AG10803 (cell line): ENCODE results near the gene ZDHHC7.

Experiments
- DNase-seq: peaks from one replicate; pipeline ENCODE4 v3.0.0; 2010; ENCODE audit warnings: low read depth
- H3K4me3 ChIP-seq: 2 replicates; pipeline ENCODE4 v1.5.1; 2011; ENCODE audit warnings: mild to moderate bottlenecking, low read length, control low read depth
- TF ChIP-seq, protein P1 (sequence below): conservative IDR thresholded peaks from 2 replicates; pipeline ENCODE4 v1.5.1; 2011; ENCODE audit warnings: mild to moderate bottlenecking, low read length, control low read depth, inconsistent platforms

The ZDHHC7 gene

DNA sequence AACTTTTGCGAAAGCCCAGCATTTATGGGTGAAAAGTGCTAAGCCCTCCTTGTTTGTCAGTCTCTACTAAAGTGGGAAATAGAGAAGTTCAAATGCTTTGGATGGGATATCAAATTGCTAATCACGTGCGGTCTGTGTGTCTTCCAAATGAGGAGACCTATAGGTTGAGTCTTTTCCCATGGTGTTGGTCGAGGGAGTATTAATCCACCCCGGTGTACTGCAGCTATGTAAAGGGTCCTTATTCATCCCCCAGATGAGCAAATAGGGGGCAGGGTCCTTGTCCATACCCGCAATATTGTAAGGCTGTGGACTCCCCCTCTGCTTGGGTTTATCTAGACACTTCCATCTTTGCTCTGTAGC, 30.8 kb upstream of the ZDHHC7 start:
- DNase-seq, result no peak

DNA sequence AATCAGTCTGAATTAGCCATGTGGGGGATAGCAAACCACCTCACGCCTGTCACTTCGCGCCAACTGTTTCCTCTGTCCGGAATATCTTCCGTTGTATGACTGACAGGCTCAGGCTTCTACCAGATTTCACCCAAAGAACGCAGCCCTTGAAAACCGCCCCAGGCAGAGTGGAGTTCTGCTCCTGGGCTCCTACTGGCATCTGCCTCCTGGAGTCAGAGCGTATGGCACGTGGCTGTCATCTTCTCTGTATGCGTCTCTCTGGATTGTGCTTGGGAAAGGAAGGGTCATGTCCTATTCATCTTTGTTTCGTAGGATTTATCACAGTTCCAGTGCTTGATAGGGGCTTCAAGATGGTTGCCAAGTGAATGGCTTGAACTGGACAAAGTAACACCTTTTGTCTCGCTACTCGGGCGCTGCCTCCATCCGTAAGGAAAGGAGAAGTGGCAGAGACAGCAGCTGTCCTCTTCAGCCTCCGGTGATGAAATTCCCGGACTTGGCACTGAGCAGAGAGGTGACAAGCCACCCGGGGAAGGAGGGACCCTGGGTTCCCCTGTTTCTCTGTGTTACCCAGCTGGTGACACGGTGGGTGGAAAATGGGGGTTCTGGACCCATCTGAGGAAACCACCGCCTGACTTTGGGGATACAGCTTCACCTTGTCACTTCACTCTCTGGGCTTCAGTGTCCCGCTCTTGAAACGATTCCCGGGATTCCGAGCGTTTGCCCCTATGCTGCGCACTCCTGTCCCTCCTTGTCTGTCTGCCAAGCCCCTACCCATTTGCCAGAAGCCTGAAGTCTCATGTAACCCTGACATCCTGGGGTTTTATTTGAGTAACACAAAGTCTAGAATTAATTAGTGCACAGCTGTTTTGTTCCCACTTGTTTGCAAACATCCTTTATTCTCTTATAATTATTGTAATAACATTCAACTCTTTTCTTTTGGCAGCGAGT, 30.2 kb upstream of the ZDHHC7 start:
- DNase-seq, result no peak
- no peak overlapping the region for H3K4me3 ChIP-seq
- TF ChIP-seq, protein P1, sequence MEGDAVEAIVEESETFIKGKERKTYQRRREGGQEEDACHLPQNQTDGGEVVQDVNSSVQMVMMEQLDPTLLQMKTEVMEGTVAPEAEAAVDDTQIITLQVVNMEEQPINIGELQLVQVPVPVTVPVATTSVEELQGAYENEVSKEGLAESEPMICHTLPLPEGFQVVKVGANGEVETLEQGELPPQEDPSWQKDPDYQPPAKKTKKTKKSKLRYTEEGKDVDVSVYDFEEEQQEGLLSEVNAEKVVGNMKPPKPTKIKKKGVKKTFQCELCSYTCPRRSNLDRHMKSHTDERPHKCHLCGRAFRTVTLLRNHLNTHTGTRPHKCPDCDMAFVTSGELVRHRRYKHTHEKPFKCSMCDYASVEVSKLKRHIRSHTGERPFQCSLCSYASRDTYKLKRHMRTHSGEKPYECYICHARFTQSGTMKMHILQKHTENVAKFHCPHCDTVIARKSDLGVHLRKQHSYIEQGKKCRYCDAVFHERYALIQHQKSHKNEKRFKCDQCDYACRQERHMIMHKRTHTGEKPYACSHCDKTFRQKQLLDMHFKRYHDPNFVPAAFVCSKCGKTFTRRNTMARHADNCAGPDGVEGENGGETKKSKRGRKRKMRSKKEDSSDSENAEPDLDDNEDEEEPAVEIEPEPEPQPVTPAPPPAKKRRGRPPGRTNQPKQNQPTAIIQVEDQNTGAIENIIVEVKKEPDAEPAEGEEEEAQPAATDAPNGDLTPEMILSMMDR, result no peak

More for the DNA sequence above, 30.8 kb upstream of the ZDHHC7 start:
- TF ChIP-seq, protein P1, result no peak
- no peak overlapping the region for H3K4me3 ChIP-seq

DNA sequence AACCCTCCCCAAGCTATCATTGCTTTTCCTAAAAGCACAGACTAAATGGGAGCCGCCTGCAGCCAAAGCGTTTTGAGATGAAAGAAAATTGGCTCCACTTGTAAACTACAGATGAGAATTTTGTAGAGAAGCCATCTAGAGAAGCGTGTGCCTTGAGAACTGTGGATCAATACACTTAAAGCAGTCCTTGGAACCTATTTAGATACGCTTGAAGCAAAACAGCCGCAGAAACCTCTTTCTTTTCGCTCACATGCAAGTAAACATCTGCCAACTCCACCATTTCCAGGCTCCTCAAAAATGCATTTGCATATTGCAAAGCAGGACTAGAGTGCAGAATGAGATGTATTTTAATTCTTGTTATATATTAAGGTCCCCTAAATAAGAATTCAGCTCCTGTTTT, 29.4 kb upstream of the ZDHHC7 start:
- TF ChIP-seq, protein P1, result no peak
- DNase-seq, result peak; percentile 22
- H3K4me3 ChIP-seq, result no peak overlapping the region

DNA sequence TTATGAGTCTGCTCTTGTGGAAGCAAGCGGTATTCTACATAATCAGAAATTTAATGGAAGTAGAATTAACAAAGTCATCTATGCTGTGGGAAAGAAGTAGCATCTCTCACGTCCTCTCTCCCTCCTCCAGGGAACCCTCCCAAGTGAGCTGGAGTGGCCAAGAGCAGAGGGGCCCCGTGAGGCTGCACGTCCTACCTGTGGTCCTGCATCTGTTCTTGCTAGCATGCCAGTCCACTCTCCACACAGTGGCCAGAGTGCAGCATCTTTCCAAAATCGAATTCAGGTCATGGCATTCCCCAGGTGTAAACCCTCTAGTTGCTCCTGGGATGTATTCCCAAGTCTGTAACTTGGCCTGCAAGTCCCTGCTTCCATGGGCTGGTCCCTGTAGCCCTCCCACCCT, 26.4 kb upstream of the ZDHHC7 start:
- DNase-seq, result no peak
- TF ChIP-seq, protein P1, result no peak
- no peak overlapping the region for H3K4me3 ChIP-seq

DNA sequence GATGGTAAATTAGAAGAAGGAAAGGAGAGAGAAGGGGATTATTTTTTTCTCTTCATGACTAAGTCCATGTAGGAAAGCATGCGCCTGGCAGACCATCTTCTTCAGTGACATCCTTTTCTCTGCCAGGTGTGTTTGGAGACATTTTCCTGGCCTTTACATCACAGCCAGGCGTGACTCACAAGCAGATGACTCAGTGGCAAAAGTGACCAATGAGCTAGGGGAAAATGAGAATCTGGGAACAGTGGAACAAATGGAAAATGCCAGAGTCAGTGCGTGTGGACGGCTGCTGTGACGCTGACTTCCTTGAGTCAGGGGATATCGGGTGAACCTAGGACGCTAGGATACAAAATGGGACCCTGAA, 25.7 kb upstream of the ZDHHC7 start:
- H3K4me3 ChIP-seq, result no peak overlapping the region
- TF ChIP-seq, protein P1, result no peak

DNA sequence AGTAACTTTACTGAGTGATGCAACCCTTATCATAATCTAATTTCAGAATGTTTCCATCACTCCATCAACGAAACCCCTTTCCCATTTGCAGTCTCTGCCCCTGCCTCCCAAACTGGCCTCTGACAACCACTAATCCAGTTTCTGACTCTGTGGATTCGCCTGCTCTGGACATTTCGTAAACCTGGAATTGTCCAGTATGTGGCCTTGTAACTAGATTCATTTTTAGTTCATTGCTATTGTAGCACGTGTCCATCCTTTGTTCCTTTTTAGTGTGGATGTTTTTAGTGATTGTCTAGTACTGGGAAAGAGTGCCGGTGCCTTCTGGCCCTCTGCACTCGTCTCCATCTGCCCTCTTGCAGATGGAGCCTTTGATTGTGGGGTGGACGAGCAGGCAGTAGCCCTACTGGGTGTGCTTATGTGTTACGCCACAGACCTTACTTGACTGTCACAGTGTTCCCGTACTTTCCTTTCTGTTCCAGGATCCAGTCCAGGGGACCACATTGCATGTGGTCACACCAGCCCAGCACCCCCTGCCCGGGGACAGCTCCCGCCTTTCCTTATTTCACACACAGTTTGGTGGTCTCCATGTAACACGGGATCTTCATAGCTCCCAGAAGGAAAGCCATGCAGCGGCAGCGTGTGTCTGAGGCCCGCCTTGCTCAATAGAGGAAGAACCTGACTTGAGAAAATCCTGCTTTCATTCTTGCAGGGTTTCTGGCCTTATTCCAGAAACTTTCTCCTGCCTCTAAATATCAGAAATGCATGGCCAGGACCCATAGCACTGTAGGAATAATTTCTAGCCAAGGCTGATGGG, 25.1 kb upstream of the ZDHHC7 start:
- H3K4me3 ChIP-seq, result no peak overlapping the region
- DNase-seq, result no peak
- TF ChIP-seq, protein P1, result no peak

More for the DNA sequence above, 25.7 kb upstream of the ZDHHC7 start:
- DNase-seq, result peak; percentile 24
